Activated effector memory CD4-positive, alpha-beta T cell treated with Interleukin-2 at 50 U/mL for 16 hours (primary cell): ENCODE data around the gene GABPA.
A peak's percentile ranks its signal among the peaks of the same experiment; 100 is the strongest.
"Not testable (repeated sequence)": the region's sequence is repeated elsewhere in the genome, so short reads cannot be mapped to it uniquely, and the experiment has no call there.

ENCODE experiments used
- DNase-seq: peaks from one replicate; pipeline ENCODE4 v3.0.0-alpha.2; 2020

The GABPA gene

DNA sequence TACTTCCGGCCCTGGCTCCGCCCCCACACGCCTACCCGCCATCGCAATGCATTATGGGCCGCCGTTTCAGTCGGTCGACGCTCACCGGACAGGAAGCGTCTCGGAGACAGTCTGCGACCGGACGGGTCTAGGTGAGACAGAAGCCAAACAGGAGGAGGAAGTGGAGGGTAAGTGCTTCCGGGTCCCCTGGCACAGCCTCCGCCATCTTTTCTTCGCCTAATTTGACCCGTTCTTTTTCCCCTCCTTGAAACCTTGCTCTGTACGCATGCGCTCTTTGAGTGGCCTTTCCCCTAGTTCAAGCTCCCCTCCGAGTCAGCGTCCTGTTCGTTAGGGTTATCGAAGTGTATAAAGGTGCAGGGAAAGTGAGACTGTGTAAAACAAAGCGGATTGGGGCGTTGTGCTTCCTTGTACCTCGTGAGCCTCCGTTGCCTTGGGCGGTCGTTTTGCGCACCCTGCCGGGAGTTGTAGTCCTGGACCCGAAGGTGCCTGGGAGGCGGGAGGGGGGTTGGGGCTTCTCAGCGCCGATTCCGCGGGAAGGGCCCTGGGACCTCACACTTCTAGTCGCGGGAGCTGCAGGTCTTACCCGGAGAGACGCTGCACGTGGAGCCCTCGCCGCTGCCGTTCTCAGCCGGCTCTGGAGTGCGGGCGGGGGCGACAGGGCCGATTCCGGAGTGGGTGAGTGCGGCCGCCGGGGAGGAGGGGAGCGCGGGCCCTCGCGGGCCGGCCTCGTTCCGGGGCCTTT is at the start of gene GABPA, which contains the start of gene ATP5PF:
TSS of gene GABPA (plus strand) at position 69 of the 742 bp plus-strand sequence. CDS start 6,627 bp downstream, outside the sequence.
TSS of gene ATP5PF (minus strand) at position 1 of the 742 bp plus-strand sequence. CDS start 5,110 bp downstream, outside the sequence.
- peak; percentile 97 for DNase-seq

GRCh38 chr21:25687787-25688186 is 47.0 kb upstream of the GABPA start:
- DNase-seq = no peak

DNA sequence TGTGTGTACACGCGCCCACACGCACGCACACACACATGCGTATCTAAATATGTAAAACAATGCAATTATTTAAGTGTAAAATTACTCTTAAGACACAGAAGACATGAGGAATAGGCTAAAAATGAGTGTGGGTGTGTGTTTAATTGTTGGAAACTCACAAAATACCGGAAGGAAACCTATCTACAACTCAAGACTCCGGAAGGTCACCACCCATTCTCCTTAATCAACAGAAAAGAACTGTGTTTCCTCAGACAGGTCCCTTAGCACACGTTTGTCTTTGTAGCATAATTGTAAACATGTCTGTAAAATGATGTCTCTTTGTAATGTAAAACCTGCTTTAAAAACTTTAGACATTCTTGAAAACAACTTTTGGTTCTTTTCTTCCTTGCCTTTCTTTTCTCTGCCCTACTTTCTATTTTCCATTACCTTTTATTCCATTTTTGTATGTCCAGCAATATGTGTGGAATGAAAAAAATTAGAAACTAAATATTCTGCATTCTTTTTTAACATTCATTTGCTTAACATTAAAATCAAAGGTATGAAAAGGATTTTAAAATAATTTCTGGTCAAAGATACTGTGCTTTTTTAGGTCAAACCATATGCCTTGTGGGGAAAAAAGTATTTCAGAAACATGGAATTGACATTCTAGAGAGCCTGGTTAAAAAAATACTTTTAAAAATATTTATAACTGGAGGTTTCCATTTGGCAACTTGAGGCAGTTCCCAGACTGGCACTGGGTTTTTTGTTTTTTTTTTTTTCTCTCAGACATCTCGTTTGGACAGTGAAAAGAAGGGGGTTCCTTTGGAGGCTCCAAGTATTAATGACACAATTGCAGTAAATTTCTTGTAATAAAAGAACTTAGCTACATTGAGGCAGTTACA is 46.3 kb upstream of the GABPA start:
- DNase-seq = no peak

DNA sequence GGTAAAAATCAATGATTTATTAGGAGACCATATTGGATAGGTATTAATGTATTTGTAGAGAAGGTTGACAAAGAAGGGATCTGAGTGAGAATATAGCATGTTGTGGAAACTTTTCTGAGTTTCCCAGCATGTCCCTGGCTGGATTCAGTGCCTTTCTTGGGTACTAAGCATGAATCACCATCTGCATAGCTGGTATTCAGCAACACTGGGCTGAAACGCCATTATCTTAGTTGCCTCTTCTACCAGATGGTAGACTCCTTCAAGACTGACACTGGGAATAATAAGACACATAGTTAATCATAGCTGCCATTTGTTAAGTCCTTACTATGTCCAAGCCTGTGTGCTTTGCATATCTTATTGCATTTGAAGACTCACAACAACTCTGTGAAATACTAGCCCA is 45.5 kb upstream of the GABPA start:
- no peak for DNase-seq

GRCh38 chr21:25691976-25692375 is 42.8 kb upstream of the GABPA start:
- DNase-seq = no peak

- not testable (repeated sequence) for DNase-seq
These were observed 39.3 kb upstream of the GABPA start for GRCh38 chr21:25695461-25695860.

- DNase-seq = no peak
These were observed 34.0 kb upstream of the GABPA start for GRCh38 chr21:25700741-25701140.

- DNase-seq = no peak
These were observed 33.2 kb upstream of the GABPA start for GRCh38 chr21:25701529-25701928.

- DNase-seq = peak; percentile 12
These were observed 26.2 kb upstream of the GABPA start for GRCh38 chr21:25708467-25709065.

GRCh38 chr21:25709684-25710265 is 25.0 kb upstream of the GABPA start:
- DNase-seq = no peak

- DNase-seq = no peak
These were observed 24.2 kb upstream of the GABPA start for GRCh38 chr21:25710550-25710949.

DNA sequence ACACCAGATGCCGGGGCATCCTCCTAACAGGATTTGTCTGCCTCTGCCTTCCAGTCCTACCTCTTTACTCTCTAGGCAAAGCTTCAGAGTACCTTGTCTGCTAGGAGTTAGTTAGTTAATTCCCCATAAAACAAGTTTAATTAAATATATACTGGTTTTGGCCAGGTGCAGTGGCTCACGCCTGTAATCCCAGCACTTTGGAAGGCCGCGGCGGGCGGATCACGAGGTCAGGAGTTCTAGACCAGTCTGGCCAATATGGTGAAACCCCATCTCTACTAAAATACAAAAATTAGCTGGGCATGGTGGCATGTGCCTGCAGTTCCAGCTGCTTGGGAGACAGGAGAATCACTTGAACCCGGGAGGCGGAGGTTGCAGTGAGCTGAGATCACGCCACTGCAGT is 20.7 kb upstream of the GABPA start:
- DNase-seq = not testable (repeated sequence)

DNA sequence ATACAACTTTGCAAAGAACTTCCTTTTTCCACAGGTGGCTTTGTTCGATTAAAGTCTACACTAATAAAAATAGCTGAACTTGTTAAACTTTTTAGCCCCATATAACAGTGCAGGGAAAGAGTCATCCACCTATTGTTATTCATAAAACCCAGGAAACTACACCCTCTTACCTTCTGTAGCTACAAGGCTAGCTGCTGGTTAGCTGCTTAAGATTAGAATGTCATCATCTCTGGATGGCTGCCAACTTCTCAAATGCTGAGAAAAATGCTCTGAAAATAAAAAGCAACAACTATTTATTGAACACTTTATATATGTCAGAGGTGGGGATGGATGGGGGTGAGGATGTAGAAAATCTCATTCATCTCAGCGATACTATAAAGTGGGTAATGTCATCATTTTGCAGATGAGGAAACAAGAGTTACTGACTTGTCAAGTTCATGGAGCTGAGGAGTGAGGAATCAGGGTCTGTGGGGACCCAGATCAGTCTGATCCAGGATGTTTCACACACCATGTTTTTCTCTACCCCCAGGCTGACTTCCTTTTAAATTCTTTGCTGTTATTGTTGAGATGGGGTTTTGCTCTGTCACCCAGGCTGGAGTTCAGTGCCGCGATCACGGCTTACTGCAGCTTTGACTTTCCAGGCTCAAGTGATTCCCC is 17.2 kb upstream of the GABPA start:
- DNase-seq = no peak

DNA sequence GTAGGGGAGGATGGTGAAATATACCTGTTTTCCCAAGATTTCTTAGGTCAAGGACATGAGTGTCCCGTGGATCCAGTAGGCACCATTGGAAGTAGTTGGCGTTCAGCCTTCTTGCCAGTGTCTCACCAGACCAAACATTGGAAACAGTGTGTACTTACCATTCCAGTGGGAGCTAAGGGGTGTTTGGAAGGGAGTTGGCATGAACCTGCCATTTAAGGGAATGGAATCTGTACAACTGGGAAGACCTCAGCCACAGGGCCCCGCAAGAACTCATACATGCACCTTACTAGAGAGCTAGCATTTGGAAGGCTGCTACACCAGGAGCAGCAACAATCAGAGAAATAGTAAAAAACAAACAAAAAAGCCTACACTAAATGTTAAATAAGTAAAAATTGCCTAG is 12.8 kb upstream of the GABPA start:
- DNase-seq = no peak

DNA sequence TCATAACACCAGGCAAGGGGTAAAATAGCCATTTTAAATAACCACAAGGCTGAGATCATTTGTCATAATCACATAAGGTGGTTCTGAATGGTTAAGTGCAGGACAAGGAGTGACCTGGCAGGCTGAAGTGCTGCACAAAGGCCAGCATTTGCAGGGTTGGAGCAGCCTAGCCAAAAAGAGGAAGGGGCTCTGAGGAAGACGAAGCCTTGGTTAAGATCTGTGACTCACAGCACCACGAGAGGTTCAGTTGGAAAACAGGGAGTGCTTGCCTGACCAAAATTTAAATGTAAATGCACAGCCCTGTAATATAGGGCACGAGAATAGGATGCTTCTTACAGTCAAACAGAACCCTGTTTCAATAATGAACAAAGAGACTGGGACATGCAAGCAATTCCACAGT is 12.1 kb upstream of the GABPA start:
- no peak for DNase-seq

- no peak for DNase-seq
These were observed 2.5 kb upstream of the GABPA start for GRCh38 chr21:25732091-25732760.

DNA sequence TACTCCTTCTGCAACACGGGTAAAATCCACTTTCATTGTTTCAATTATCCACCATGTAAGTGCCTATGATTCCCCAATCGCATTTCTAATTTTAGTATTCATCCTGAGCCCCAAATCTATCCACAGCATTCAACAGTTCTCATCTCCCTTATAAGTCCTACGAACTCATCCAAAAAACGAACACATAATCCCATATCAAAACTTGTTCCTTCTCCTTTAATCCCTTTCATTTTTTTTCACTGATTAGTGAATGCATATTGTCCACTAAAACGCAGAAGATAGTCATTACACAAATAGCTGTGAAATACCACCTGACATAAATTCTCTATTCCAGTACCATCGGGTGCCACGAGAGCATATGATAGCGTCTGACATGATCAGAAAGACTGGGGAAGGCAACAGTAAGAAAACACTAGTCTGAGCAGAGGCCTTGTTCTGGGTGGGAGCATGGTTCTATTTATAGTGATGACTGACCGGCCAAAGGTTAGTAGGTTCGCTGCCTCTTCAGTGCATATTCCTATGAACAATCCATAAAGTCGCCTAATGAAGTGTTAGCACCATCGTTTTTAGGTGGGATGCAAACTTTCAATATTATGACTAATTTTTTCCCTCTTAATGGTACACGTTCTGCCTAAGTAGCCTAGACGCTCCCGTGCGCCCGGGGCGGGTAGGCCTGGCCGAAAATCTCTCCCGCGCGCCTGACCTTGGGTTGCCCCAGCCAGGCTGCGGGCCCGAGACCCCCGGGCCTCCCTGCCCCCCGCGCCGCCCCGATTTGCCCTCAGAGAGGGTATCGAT is 716 bp upstream of the GABPA start:
- DNase-seq = no peak

- DNase-seq = no peak
These were observed 193 bp upstream of the GABPA start for GRCh38 chr21:25734654-25734903.

GRCh38 chr21:25735646-25736597 is 1.1 kb downstream of the GABPA start:
- no peak for DNase-seq

DNA sequence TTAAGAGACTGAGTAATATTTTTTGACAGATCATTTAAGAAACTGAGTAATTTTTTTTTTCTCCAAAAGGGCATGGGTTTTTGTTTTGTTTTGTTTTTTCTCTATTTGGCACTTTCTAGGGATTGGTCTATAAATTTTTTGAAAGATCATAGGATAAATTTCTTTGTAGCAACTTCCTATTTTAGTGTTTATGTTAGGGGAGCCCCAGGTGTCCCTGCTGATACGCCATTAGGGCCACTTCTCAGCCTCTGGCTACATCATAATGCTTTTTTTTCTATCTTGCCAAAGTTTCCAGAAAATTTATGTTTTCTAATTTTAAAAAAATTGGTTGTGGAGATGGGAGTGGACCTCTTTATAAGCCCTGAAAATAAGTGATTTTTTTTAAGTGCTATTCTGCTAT is 2.6 kb downstream of the GABPA start:
- DNase-seq = no peak
